NCI-H69 (cell line): ENCODE results near the gene ZKSCAN1.

Source experiments
- DNase-seq: peaks from one replicate; lab custom pipeline; 2025; lab: John Stamatoyannopoulos, UW

The ZKSCAN1 gene

DNA sequence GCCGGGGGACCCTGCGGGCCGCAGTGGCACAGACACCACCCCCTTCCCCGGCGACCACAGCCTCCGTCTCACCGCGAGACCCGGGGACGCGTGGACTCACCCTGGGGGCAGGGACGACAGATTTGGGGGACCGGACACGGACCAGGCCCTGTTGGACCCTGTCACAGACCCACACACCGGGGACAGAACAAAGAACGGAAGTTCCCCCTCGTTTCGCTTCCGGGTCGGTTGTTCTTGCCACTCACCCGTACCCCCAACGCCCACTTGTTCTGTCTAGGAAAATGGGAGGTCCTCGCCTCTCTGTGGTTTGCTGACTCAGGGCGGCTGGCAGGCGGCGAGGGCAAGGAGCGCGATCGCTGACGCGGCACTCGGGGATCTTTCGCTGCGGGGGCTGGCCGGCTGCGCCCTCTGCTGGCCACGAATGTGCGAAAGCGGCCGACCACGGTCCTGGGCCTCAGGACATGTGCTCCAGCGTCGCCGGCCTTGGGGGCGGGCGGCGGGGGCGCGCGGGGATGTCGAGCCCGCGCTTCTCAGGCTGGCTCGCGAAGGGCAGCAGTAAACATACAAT is 66.2 kb downstream of the ZKSCAN1 start, which contains the start of gene ZNF3:
ZNF3 (minus strand) TSS at position 189 of the 568 bp plus-strand sequence. CDS start 4,366 bp downstream, outside the sequence.
- DNase-seq, result peak; percentile 99

DNA sequence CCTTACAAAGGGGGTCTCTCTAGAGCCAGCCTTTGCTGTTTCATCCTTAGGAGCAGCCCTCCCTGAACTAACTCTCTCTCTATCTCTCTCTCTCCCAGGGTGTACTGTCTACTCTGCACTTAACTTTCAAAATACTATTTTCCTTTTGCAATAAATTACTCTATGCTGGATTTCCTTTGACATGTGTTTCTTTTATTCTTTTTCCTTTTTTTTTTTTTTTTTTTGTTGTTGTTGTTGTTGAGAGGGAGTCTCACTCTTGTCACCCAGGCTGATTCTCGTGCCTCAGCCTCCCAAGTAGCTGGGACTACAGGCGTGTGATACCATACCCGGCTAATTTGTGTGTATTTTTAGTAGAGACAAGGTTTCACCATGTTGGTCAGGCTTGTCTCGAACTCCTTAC is 67.6 kb downstream of the ZKSCAN1 start:
- DNase-seq, result no peak

DNA sequence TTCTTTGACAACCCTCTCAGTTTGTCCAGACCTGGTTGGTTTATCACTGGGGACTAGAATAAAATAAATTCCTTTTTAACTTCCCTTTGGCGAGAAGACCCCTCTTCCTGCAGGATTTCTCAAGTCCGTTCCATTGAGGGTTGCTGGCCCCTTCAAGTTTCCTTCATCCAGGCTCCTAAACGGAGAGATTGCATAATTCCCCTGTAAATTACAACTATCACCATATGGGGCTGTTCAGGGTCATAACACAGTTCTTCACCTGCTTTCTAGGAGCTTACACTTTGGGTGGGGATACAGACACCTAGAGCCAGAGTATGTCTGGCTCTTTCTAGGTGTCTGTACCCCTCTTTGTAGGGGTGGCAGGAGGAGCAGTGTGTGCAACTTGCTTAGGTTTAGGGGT is 70.1 kb downstream of the ZKSCAN1 start:
- DNase-seq, result peak; percentile 34

DNA sequence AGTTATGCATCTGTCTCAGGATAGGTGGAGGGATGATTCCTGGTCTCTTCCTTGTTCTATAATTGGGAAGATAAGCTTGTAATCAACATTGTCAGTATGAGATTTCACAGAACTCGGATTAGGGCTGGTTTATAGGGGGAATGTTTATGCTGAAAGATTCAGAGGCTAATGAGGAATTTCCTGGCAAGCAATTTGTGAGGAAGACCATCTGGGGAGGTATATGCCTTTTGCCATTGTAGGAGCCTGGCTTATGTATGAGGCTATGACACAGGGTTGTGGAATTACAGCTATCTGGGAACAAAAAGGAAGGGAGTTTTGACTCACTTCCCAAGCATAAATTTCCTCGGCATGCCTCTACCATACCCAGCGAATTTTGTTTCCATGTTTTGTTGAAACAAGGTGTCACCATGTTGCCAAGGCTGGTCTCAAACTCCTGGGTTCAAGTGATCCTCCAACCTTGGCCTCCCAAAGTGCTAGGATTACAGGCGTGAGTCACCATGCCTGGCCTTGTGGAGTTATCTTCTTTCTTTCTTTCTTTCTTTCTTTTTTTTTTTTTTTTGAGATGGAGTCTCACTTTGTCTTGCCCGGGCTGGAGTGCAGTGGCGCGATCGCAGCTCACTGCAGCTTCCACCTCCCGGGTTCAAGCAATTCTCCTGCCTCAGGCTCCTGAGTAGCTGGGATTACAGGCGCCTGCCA is 71.8 kb downstream of the ZKSCAN1 start:
- DNase-seq, result no peak

DNA sequence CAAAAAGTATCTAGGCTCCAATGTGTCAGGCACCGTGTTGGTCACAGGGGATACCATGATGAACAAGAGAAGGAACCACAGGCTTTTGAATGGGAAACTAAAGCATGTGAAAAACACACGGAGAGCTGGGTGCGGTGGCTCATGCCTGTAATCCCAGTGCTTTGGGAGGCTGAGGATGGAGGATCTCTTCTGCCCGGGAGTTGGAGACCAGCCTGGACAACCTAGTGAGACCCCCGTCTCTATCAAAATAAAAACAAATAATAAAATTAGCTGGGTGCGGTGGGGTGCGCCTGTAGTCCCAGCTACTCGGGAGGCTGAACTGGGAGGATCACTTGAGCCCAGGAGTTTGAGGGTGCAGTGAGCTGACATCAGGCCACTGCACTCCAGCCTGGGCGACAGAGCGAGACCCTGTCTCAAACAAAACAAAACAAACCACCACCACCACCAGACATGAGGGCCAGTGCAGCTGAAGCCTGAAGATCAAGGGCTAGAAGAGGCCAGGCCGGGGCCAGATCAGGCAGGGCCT is 72.8 kb downstream of the ZKSCAN1 start:
- no peak for DNase-seq

DNA sequence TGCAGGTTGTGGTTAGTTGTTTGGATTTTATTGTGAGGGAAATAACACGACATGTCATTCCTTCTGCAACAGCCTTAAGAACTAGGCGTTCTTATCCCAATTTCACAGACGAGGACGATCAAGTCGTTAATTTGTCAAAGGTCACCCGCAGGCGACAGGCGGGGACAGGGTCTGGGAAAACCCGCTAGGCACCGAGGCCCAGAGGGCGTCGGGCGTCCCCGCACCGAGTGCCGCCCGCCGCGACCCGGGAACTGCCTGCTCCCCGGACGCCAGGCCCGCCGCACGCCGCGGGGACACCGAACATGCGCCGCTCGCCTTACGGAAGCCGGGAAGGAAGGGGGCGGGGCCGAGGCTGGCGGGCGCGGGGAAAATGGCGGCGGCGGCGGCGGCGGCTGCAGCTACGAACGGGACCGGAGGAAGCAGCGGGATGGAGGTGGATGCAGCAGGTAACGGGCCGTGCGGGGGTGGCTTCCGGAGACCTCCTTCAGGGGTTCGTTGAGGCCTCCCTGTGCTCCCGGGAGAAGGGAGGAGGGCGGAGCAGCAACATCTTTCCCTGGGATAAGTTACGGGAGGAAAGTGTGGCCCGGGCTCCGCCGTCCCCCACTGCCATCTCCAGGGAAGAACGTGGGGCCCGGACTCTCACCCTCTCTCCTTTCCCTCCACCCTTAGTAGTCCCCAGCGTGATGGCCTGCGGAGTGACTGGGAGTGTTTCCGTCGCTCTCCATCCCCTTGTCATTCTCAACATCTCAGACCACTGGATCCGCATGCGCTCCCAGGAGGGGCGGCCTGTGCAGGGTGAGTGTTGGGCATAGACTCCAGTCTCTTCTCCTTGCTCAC is 73.4 kb downstream of the ZKSCAN1 start, which contains the start of gene COPS6:
COPS6 (plus strand) TSS at position 349 of the 837 bp plus-strand sequence; CDS start at position 371, 22 bp downstream.
- peak; percentile 92 for DNase-seq

DNA sequence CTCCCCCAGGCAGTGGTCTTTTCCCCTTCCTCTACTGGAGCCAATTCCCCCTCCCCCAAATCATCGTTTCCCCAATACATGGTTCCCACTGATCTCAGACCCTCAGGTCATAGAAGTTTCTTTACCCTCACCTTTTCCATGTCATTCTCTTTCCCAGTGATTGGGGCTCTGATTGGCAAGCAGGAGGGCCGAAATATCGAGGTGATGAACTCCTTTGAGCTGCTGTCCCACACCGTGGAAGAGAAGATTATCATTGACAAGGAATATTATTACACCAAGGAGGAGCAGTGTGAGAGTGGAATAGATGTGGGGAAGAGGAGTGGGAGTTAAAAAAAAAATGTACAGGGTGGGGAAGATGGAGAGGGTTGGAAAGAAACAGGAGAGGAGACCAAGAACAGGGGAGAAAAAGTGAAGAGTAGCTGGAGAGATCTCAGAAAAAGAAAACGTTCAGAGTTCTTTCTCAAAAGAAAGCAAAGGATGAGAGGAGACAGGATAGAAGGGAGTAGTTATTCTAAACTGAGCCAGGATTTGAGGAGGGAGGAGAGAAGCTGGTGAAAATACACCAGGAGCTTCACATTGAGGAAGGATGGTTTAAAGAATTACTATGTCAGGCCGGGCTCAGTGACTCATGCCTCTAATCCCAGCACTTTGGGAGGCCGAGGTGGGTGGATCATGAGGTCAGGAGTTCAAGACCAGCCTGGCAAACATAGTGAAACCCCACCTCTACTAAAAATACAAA is 74.2 kb downstream of the ZKSCAN1 start:
- DNase-seq, result no peak

DNA sequence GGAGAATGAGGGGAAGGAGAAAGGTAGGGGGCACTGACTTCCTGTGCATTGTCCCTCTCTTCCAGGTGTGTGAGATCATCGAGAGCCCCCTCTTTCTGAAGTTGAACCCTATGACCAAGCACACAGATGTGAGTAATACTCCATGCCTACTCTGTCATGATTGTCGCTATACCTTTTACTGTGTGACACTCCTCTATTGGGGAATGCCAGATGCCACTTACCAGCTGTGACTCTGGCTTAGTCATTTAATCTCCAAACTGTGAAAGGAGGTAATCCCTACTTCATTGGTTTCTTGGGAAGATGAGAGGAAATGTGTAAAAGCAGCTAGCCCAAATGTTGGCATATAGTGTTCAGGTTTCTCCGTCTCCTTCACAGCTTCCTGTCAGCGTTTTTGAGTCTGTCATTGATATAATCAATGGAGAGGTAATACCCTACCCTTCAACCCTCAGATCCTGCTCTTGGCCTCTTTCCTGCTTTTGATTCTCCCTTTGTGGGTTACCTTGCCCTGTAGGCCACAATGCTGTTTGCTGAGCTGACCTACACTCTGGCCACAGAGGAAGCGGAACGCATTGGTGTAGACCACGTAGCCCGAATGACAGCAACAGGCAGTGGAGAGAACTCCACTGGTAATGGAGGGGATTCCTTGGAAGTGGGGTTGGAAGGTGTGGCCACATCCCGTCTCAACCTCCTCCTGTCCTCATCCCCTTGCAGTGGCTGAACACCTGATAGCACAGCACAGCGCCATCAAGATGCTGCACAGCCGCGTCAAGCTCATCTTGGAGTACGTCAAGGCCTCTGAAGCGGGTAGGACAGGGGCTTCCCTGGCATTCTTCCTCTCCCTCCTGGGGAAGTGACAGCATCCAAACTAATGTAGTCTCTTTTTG is 75.4 kb downstream of the ZKSCAN1 start:
- DNase-seq, result peak; percentile 57
